Motor neuron (in vitro differentiated cells): Measurements from ENCODE around the gene ST6GAL1. TPM values are rescaled to one million over a fixed set of nuclear protein-coding genes. Genes with fewer than 3 reads are reported as not detected.
"Not testable (repeated sequence)": the region's sequence is repeated elsewhere in the genome, so short reads cannot be mapped to it uniquely, and the experiment has no call there.

Source experiments
- ATAC-seq, 8 experiments: fragments of 200-7000 bp; cut with Tn5 transposase; replicated peaks in 6 of 8; 2 replicates each; pipeline ENCODE4 v1.8.0; 2021; ENCODE audit warnings: mild to moderate bottlenecking in 8 of 8, moderate library complexity in 8 of 8
- H3K27ac ChIP-seq, 2 donors: fragments of 250-450 bp; sonication (Bioruptor Pico); 2 replicates each; pipeline ENCODE4 v1.9.0; 2021; ENCODE audit warnings: antibody characterized with exemption in 2 of 2, mild to moderate bottlenecking in 2 of 2, moderate library complexity in 1 of 2
- H3K4me1 ChIP-seq, 2 donors: fragments of 250-450 bp; sonication (Bioruptor Pico); replicated peaks in 1 of 2; 2 replicates each; pipeline ENCODE4 v1.6.1; 2021; ENCODE audit warnings: antibody characterized with exemption in 2 of 2, mild to moderate bottlenecking in 2 of 2, moderate library complexity in 1 of 2
- H3K4me3 ChIP-seq, 5 donors: fragments of 250-450 bp; sonication (Bioruptor Pico); 2 replicates each; pipeline ENCODE4 v1.9.0; 2021; ENCODE audit warnings: antibody characterized with exemption in 5 of 5, mild to moderate bottlenecking in 5 of 5, moderate library complexity in 4 of 5
- WGBS, 10 experiments: fragments of 450-650 bp; shearing (Covaris generic); methylation state at CpG; one replicate each; pipeline ENCODE4 v1.0.0; 2022; 5-methylcytosine and 5-hydroxymethylcytosine counted together
- in situ Hi-C, 9 experiments: fragments of 400-800 bp; cut with MboI; loops; one replicate each; pipeline ENCODE4 v1.15.0; 2021; ENCODE audit warnings: low sequenced_read_pairs in 9 of 9, low pct_unique_long_range_greater_than_20kb in 2 of 9; ENCODE audit not compliant: unreplicated experiment in 9 of 9
- total RNA-seq, 8 experiments: library from RNA; unstranded; fragments of 300-600 nt; gene quantifications; 2 replicates each; pipeline versions ENCODE4 v1.2.3 to v1.2.4, GENCODE V29; 2022

Gene ST6GAL1
- total RNA-seq, 8 experiments from 2014 or later = 0.71 to 32.9 (median 18.6) TPM

DNA sequence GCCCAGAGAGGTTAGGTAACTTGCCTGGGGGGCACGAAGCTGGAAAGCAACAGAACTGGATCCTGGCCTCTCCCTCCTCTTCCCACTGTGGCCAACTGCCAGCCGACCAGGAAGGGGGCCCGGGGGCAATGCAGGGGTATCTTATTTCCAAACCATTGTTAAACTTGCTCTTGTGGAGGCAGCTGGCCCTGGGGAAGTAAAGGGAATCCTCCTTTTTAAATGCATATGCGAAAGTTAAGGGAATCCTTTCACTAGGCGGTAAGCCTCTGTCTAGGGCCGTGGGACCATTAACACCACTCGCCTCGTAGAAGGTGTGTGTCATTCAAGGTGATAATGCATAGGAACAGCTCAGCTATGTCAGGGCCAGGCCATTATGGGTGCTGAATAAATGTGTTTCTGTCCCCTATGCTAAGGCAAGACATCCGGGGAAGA, 68.6 kb downstream of the ST6GAL1 start:
- 0 to 100% (median 30%) methylated on average over 1 to 5 of the region's 9 CpGs; no CpG with 5 or more reads in 4 of the 10 experiments for WGBS, 10 experiments
- Histone ChIP-seq H3K4me3 (no peak overlapping the region), H3K4me1 (peaks cover 3 to 4% of the 10 kb centered on the region in 2 donors), H3K27ac (no peak overlapping the region)
- peak in 2 of 8 experiments; percentile 24 to 35 for ATAC-seq
- in situ Hi-C loops = no loop called here

DNA sequence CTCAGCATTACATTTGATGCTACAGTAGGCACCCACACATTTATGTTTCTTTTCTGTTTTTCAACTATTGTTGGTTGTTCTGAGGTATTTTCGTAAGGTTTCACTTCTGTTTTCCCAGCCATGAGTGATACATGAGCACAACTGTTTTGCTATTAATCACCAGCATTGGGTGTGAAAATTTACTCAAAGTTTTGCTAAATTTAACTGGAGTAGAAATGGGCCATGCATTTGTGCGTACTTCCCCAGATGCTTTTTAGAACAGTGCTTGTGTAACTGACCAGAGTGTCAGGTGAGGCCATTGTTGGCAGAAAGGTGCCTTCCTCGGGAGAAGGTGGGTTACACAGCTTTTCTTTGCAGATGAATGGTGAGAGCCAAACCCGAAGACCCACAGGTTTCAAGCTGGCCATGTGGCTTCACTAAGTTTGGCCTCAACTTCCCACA, 70.4 kb downstream of the ST6GAL1 start:
- Histone ChIP-seq H3K4me3 (no peak overlapping the region), H3K4me1 (peaks cover 3 to 4% of the 10 kb centered on the region in 2 donors), H3K27ac (no peak overlapping the region)
- no peak for ATAC-seq
- 33 to 100% (median 95%) methylated on average over 1 to 4 of the region's 4 CpGs; no CpG with 5 or more reads in 1 of the 10 experiments for WGBS, 10 experiments
- in situ Hi-C loops = no loop called here

DNA sequence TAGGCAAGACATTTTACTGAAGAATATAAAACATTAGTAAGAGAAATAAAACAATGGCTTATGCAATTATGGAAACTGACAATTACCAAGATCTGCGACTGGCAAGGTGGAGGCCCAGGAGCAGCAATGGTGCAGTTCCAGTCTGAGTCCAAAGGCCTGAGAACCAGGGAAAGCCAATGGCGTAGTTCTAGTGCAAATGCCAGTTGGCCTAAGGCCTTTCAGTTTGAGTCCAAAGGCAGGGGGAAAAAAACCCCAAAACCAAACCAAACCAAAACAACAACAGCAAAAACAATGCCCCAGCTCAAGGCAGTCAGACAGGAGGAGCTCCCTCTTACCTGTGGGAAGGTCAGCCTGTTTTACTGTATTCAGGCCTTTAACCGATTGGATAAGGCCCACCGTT, 72.6 kb downstream of the ST6GAL1 start:
- ATAC-seq = no peak
- H3K4me1 ChIP-seq = peaks cover 3 to 4% of the 10 kb centered on the region in 2 donors
- WGBS, 10 experiments = 15 to 100% (median 92%) methylated on average over 1 to 4 of the region's 4 CpGs; no CpG with 5 or more reads in 1 of the 10 experiments
- H3K27ac ChIP-seq = no peak overlapping the region
- in situ Hi-C loops = no loop called here
- no peak overlapping the region for H3K4me3 ChIP-seq

DNA sequence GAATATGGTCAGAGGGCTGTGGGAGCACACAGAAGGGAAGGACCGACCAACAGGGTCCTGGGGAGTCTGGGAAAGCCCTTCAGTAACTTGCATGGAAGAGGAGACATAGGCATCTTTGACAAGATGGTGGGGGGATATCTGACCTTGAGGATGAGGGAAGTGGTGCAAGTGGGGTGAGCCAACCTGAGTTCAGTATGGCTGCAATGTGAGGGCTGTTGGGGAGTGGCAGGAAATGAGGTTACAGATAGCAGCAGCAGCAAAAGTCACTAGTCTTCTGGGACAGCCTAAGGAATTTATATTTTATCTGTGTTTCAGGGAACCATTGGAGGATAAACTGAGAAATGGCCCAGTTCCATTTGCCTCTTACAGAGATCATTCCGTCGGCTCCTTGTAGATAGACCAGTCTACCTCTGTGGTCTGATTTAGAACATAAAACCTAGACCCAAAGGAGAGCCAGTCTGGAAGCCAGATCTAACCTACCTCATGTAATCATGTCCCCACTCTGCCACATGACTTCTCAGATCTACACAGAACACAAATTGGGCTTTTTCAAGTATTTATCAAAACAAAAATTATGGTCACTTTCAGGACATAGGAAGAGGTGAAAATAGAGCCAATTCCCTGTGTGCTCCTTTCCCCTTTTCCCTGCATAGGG, 75.6 kb downstream of the ST6GAL1 start:
- 0 to 100% (median 92%) methylated on average over 1 to 3 of the region's 3 CpGs; no CpG with 5 or more reads in 2 of the 10 experiments for WGBS, 10 experiments
- no peak overlapping the region for H3K4me3 ChIP-seq
- no peak for ATAC-seq
- H3K27ac ChIP-seq = no peak overlapping the region
- in situ Hi-C loops = no loop called here
- H3K4me1 ChIP-seq = no peaks in the 10 kb centered on the region

DNA sequence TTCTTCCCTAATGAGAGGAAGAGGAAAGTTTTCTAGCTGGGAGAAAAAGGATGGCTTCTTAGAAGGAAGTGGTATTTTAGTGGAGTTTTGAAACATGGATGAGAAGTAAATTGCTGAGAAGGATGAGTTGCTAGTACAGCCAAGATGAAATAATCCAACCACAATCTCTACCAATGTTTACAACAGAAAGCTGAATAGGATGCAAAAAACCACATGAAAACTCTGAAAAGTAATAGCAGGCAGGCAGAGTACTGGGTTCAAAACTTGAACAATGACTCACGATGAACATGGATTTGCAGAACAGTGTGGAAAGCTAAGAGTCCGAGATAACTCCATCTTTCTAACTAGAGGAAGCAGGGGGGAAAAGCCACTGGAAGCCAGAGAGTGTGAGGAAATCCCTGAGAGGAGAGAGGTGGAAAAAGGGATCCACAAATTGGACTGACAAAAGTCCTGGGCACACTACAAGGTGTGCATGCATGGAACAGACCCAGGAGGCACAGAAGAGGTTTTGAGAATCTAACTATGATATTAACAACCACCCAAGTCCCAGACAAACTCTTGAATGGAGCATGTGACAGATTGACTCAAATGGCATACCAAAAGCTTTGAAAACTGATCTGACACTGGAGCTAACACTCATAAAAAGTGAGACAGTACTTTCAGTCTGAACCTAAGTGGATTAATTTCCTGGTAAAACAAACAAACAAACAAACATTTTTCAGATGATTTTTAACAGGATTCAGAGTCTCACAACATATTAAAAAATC, 76.7 kb downstream of the ST6GAL1 start:
- ATAC-seq = no peak
- in situ Hi-C loops = no loop called here
- Histone ChIP-seq H3K4me1 (no peaks in the 10 kb centered on the region), H3K4me3 (no peak overlapping the region), H3K27ac (no peak overlapping the region)
- WGBS, 10 experiments = 0 to 100% (median 71%) methylated on average over 1 to 2 of the region's 2 CpGs; no CpG with 5 or more reads in 2 of the 10 experiments

DNA sequence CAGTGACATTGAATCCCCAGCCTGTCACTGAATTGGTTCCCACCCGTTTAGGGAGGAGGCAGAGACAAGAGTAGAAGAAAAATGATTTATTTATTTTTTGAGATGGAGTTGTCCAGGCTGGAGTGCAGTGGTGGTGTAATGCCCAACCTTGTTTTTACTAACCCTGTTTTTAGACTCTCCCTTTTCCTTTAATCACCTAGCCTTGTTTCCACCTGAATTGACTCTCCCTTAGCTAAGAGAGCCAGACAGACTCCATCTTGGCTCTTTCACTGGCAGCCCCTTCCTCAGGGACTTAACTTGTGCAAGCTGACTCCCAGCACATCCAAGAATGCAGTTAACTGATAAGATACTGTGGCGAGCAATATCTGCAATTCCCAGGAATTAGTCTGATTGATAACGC, 80.1 kb downstream of the ST6GAL1 start:
- H3K27ac ChIP-seq, H3K4me1 ChIP-seq, H3K4me3 ChIP-seq, in situ Hi-C loops, ATAC-seq: not testable (repeated sequence)
- WGBS, 10 experiments = 20 to 88% (median 57%) methylated on average over 1 to 2 of the region's 3 CpGs; no CpG with 5 or more reads in 3 of the 10 experiments

DNA sequence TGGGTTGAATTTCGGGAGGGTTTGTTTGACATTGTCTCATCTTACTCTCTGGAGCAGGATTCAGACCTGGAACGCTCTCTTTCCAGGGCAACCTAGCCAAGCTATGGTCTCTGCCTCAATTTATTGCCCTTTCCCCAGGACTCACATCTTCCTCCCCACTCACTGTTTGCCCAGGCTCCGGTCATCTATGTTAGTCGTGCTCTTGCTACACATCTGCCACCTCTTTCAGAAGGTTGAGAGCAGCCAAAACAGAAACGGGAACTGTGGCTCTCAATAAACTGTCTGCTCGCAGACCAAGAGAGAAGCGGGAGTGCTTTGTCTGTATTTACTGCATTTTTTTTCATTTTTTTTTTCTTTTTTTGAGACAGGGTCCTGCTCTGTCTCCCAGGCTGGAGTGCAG, 81.6 kb downstream of the ST6GAL1 start:
- in situ Hi-C loops = no loop called here
- no peaks in the 10 kb centered on the region for H3K4me1 ChIP-seq
- 42 to 100% (median 92%) methylated on average over 1 to 5 of the region's 7 CpGs; no CpG with 5 or more reads in 1 of the 10 experiments for WGBS, 10 experiments
- H3K4me3 ChIP-seq = no peak overlapping the region
- no peak overlapping the region for H3K27ac ChIP-seq
- ATAC-seq = no peak

DNA sequence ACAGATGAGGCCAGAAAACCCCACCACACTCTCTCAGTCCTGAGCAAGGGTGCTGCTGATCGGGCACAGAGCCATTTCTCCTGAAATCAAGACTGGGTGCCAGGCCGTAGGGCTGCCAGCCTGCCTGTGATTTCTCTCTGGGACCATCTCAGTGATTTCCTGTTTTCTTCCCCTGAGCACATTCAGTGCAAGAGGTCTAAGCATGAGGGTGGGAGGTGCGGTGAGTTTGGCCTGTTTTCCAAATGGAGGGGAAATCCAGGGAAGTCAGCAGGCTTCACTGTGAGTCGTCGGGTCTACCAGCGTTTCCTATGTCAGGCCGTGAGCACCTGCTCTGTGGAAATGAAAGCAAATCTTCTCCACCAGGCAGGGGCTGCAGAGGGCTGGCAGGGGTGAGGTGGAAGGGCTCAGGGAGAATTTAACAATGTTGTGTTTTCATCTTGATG, 82.3 kb downstream of the ST6GAL1 start:
- ATAC-seq = no peak
- H3K27ac ChIP-seq = no peak overlapping the region
- no peak overlapping the region for H3K4me3 ChIP-seq
- in situ Hi-C loops = no loop called here
- H3K4me1 ChIP-seq = no peaks in the 10 kb centered on the region
- whole genome bisulfite sequencing, 10 experiments = 0 to 82% (median 40%) methylated on average over 1 to 7 of the region's 7 CpGs; no CpG with 5 or more reads in 6 of the 10 experiments

DNA sequence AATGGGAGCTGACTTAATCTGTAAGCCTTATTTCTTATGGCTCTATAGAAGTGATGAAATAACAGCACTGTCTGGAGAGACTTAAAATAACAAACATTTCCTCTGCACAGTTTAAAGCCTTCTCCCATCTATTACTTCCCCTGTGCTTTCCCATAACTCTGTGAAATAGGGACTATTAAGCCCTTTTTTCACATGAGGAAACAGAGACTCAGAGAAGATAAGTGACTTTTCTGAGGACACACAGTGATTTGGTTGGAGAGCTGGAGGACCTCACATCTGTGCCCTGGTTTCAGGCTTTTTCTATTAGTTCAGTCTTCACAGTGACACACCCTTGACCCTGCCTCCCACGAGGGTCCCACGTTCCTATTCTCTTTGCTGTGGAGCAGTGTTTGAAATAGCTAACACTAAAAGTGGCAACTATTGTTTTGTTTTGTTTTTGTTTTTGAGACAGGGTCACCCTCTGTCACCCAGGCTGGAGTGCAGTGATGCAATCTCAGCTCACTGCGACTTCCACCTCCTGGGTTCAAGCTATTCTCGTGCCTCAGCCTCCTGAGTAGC, 82.9 kb downstream of the ST6GAL1 start:
- Histone ChIP-seq H3K4me1 (no peaks in the 10 kb centered on the region), H3K27ac (no peak overlapping the region), H3K4me3 (no peak overlapping the region)
- WGBS, 10 experiments = 0 to 80% (median 66%) methylated on average over 1 to 3 of the region's 4 CpGs; no CpG with 5 or more reads in 2 of the 10 experiments
- in situ Hi-C loops = no loop called here
- ATAC-seq = no peak

DNA sequence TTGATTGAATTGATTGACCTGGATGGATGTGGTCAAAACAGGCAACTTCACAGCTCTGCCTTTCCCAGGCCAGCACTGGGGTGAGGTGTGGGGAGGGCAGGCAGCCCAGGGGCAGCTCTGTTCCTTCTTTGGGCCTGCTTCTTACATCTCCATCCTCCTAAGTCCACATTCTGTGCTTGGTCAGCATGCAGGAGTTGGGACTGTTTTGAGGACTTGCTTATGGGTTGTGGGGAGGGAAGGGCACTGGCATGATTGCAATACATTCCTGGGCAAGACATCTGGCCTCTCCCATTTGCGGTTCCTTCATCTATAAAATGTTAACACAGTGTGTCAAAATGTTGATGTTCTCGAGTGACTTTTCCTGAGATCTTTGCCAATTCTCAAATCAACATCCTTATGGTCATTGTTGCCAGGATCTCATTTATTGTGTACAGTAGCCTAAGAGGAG, 84.1 kb downstream of the ST6GAL1 start:
- peak in 2 of 8 experiments; percentile 73 to 88 for ATAC-seq
- in situ Hi-C loops = no loop called here
- Histone ChIP-seq H3K4me3 (no peak overlapping the region), H3K4me1 (no peaks in the 10 kb centered on the region), H3K27ac (no peak overlapping the region)
- WGBS, 10 experiments = 0 to 100% (median 80%) methylated on average over 1 to 2 of the region's 2 CpGs; no CpG with 5 or more reads in 3 of the 10 experiments

DNA sequence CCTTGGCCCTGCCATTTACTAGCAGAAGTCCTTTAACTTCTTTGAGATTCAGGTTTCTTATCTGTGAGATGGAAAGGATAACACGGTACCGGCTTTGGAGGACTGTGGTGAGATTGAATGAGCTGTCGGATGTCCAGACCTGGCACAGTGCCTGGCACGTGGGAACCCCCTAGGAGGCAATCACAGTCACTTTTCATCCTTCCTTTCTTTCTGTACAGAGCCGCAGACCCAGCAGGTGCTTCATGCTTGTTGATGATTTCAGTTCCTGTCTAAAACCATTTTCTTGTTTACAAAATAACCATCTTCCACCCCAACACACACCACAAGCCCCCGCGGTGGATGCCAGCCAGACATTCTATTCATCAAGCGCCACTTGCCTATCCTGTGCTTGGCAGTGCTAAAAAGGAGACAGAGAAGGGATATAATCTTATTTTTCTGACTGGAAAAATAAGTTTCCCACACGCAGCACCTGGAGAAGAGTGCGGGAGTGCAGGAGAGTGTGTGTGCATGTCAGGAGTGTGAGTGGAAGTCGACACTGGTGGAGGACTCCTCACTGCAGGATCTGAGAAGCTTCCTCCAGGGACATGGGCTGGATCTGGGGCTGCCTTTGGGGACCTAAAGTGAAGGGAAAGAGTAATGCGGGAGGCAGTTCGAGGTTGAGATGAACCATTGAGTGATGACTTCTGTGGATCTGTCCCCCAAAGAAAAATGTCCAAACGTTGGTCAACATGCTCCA, 85.7 kb downstream of the ST6GAL1 start:
- no peaks in the 10 kb centered on the region for H3K4me1 ChIP-seq
- no peak for ATAC-seq
- in situ Hi-C loops = no loop called here
- WGBS, 10 experiments = 42 to 100% (median 91%) methylated on average over 2 to 10 of the region's 14 CpGs
- H3K27ac ChIP-seq = no peak overlapping the region
- no peak overlapping the region for H3K4me3 ChIP-seq

DNA sequence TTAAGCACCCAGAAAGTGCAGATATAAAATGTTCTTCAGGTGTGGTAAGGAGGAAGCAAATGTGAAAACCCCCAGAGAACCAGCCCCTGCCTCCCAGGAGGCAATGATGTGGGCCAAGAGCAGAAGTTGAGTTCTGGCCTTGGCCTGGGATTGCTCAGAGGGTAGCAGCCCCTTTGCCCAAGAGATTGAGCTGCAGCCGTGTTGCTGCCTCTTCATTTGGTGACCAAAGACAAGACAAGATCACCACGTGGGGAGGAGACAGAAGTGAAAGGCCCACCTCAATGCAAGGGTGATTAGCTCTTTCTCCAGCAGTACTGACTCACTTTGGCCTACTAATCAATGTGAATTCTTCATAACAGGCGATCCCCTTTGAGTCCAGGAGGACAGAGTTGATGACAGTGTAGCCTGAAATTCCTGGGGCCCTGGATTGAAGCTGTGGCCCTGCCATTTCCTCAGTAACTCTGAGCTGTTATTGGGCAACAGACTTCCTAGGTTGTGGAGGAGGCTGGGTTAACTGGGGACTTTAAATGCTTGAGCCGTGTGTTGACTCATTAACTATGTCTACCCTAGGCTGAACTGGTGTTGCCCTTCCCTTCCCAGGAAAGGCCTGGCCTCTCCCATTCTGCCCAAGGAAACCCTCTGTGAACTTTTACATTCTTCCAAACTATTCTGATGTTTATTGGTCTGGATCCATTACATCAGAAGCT, 86.5 kb downstream of the ST6GAL1 start:
- peak in 2 of 8 experiments; percentile 23 to 68 for ATAC-seq
- no peaks in the 10 kb centered on the region for H3K4me1 ChIP-seq
- H3K27ac ChIP-seq = no peak overlapping the region
- in situ Hi-C loops = no loop called here
- WGBS, 10 experiments = 10 to 80% (median 25%) methylated on average over 1 to 4 of the region's 4 CpGs; no CpG with 5 or more reads in 3 of the 10 experiments
- H3K4me3 ChIP-seq = no peak overlapping the region
